H9 (cell line): ENCODE measurements around the gene CARS1. TPM values are rescaled to one million over a fixed set of nuclear protein-coding genes. Genes with fewer than 3 reads are reported as not detected.

Experiments
- DNase-seq: peaks from one replicate; pipeline ENCODE4 v3.0.0-alpha.2; 2017
- H2AFZ ChIP-seq: one replicate; pipeline ENCODE4 v1.6.1; 2013; ENCODE audit warnings: mild to moderate bottlenecking, low read length, control low read depth, moderate library complexity
- H2AK5ac ChIP-seq: 2 replicates; pipeline ENCODE4 v1.6.1; 2013; ENCODE audit warnings: low read length, control low read depth, mixed read lengths; ENCODE audit not compliant: insufficient read length
- H2BK120ac ChIP-seq: one replicate; pipeline ENCODE4 v1.6.1; 2013; ENCODE audit warnings: low read depth, mild to moderate bottlenecking, low read length, control low read depth, inconsistent platforms; ENCODE audit not compliant: poor library complexity, severe bottlenecking
- H2BK12ac ChIP-seq: 2 replicates; pipeline ENCODE4 v1.6.1; 2013; ENCODE audit warnings: low read length, control low read depth, mixed read lengths, low read depth; ENCODE audit not compliant: insufficient read length
- H2BK15ac ChIP-seq: 2 replicates; pipeline ENCODE4 v1.6.1; 2013; ENCODE audit warnings: low read depth, low read length, control low read depth
- H2BK20ac ChIP-seq: one replicate; pipeline ENCODE4 v1.6.1; 2013; ENCODE audit warnings: low read depth, mild to moderate bottlenecking, low read length, control low read depth, inconsistent platforms; ENCODE audit not compliant: poor library complexity, severe bottlenecking
- H2BK5ac ChIP-seq: 2 replicates; pipeline ENCODE4 v1.6.1; 2013; ENCODE audit warnings: low read length, control low read depth, mixed read lengths; ENCODE audit not compliant: insufficient read length
- H3K14ac ChIP-seq: 2 replicates; pipeline ENCODE4 v1.6.1; 2013; ENCODE audit warnings: low read length, control low read depth; ENCODE audit not compliant: insufficient read depth
- H3K18ac ChIP-seq: 2 replicates; pipeline ENCODE4 v1.6.1; 2013; ENCODE audit warnings: low read depth, mild to moderate bottlenecking, mixed read lengths, low read length, control low read depth; ENCODE audit not compliant: insufficient read length
- H3K23ac ChIP-seq: 2 replicates; pipeline ENCODE4 v1.6.1; 2013; ENCODE audit warnings: low read length, control low read depth, mixed read lengths, low read depth; ENCODE audit not compliant: insufficient read length
- H3K23me2 ChIP-seq: 2 replicates; pipeline ENCODE4 v1.6.1; 2013; ENCODE audit warnings: low read depth, mild to moderate bottlenecking, mixed read lengths, low read length, control low read depth; ENCODE audit not compliant: insufficient read length, poor library complexity, severe bottlenecking
- H3K27ac ChIP-seq: 2 replicates; pipeline ENCODE4 v1.5.1; 2013; ENCODE audit warnings: low read length, control low read depth, mixed read lengths, low read depth; ENCODE audit not compliant: insufficient read length
- H3K27me3 ChIP-seq: 2 replicates; pipeline ENCODE4 v1.6.1; 2013; ENCODE audit warnings: low read length, control low read depth, inconsistent platforms; ENCODE audit not compliant: insufficient read depth
- H3K4ac ChIP-seq: 2 replicates; pipeline ENCODE4 v1.6.1; 2013; ENCODE audit warnings: low read depth, mild to moderate bottlenecking, control low read depth, inconsistent platforms, low read length, moderate library complexity
- H3K4me1 ChIP-seq: 2 replicates; pipeline ENCODE4 v1.6.1; 2013; ENCODE audit warnings: low read length, control low read depth, inconsistent platforms; ENCODE audit not compliant: insufficient read depth
- H3K4me2 ChIP-seq: 2 replicates; pipeline ENCODE4 v1.6.1; 2013; ENCODE audit warnings: low read length, control low read depth, mixed read lengths; ENCODE audit not compliant: insufficient read length, insufficient read depth
- H3K56ac ChIP-seq: 2 replicates; pipeline ENCODE4 v1.6.1; 2013; ENCODE audit warnings: low read depth, mild to moderate bottlenecking, mixed read lengths, low read length, control low read depth; ENCODE audit not compliant: insufficient read length
- H3K79me1 ChIP-seq: 2 replicates; pipeline ENCODE4 v1.6.1; 2013; ENCODE audit warnings: low read depth, mild to moderate bottlenecking, moderate library complexity, low read length, control low read depth, inconsistent platforms; ENCODE audit not compliant: insufficient read depth, poor library complexity, severe bottlenecking
- H3K79me2 ChIP-seq: 2 replicates; pipeline ENCODE4 v1.6.1; 2013; ENCODE audit warnings: low read length, control low read depth, inconsistent platforms; ENCODE audit not compliant: insufficient read depth
- H3K9ac ChIP-seq: 2 replicates; pipeline ENCODE4 v1.6.1; 2013; ENCODE audit warnings: low read length, control low read depth, mixed read lengths; ENCODE audit not compliant: insufficient read length; ENCODE audit errors: extremely low read depth
- H3K9me3 ChIP-seq: one replicate; pipeline ENCODE4 v1.6.1; 2013; ENCODE audit warnings: low read depth, low read length, inconsistent platforms; ENCODE audit not compliant: control insufficient read depth
- H3T11ph ChIP-seq: one replicate; pipeline ENCODE4 v1.6.1; 2013; ENCODE audit warnings: mild to moderate bottlenecking, low read length, control low read depth, inconsistent platforms
- H4K20me1 ChIP-seq: one replicate; pipeline ENCODE4 v1.6.1; 2013; ENCODE audit not compliant: control insufficient read depth, insufficient read length, insufficient read depth
- H4K5ac ChIP-seq: 2 replicates; pipeline ENCODE4 v1.6.1; 2013; ENCODE audit warnings: low read depth, mild to moderate bottlenecking, mixed read lengths, low read length, control low read depth; ENCODE audit not compliant: insufficient read length
- H4K8ac ChIP-seq: replicated peaks from 2 replicates; pipeline ENCODE4 v1.6.1; 2013; ENCODE audit warnings: low read length, control low read depth, mixed read lengths, low read depth; ENCODE audit not compliant: insufficient read length
- H4K91ac ChIP-seq: 2 replicates; pipeline ENCODE4 v1.6.1; 2013; ENCODE audit warnings: low read depth, mild to moderate bottlenecking, moderate library complexity, mixed read lengths, low read length, control low read depth; ENCODE audit not compliant: insufficient read length
- H3K27ac Mint-ChIP-seq, 3 experiments: 2 replicates in 2 of 3; 3 replicates in 1 of 3; pipeline ENCODE4 v1.8.0; 2020 to 2021; ENCODE audit warnings: mixed read lengths in 3 of 3, mild to moderate bottlenecking in 1 of 3, moderate library complexity in 1 of 3
- H3K27me3 Mint-ChIP-seq: 2 replicates; pipeline ENCODE4 v1.8.0; 2021; ENCODE audit warnings: low read depth, mild to moderate bottlenecking, moderate library complexity, mixed read lengths
- H3K36me3 Mint-ChIP-seq, 3 experiments: 2 replicates in 2 of 3; 3 replicates in 1 of 3; pipeline ENCODE4 v1.8.0; 2020 to 2021; ENCODE audit warnings: low read depth in 3 of 3, mixed read lengths in 3 of 3; ENCODE audit not compliant: insufficient read depth in 1 of 3
- H3K4me1 Mint-ChIP-seq, 2 experiments: 2 replicates each; pipeline ENCODE4 v1.8.0; 2020; ENCODE audit warnings: mixed read lengths in 2 of 2
- H3K4me3 Mint-ChIP-seq, 2 experiments: 2 replicates in 1 of 2; 3 replicates in 1 of 2; pipeline ENCODE4 v1.8.0; 2020 to 2021; ENCODE audit warnings: mild to moderate bottlenecking in 2 of 2, mixed read lengths in 2 of 2, moderate library complexity in 1 of 2
- H3K9me3 Mint-ChIP-seq, 2 experiments: 2 replicates in 1 of 2; 3 replicates in 1 of 2; pipeline ENCODE4 v1.8.0; 2020; ENCODE audit warnings: mild to moderate bottlenecking in 2 of 2, mixed read lengths in 2 of 2, moderate library complexity in 1 of 2
- WGBS: extraction: QIAGEN DNeasy Blood & Tissue Kit; methylation state at CpG from one replicate; pipeline ENCODE4 v1.1.7; 2013; ENCODE audit warnings: missing lambda C conversion rate, low lambda C conversion rate, mixed read lengths; ENCODE audit not compliant: insufficient read length; ENCODE audit errors: extremely low coverage; 5-methylcytosine and 5-hydroxymethylcytosine counted together
- total RNA-seq: library from RNA; stranded (reverse); gene quantifications from 2 replicates; pipeline ENCODE4 v1.2.1, GENCODE V29; 2021
- TF ChIP-seq, protein P1 (sequence below): fragments of 200-600 bp; sonication (generic); conservative IDR thresholded peaks from 3 replicates; pipeline ENCODE4 v1.8.0; 2021; ENCODE audit warnings: antibody characterized with exemption, mild to moderate bottlenecking

CARS1 gene
- total RNA-seq, 1 experiment from 2014 or later = 92.3 TPM

DNA sequence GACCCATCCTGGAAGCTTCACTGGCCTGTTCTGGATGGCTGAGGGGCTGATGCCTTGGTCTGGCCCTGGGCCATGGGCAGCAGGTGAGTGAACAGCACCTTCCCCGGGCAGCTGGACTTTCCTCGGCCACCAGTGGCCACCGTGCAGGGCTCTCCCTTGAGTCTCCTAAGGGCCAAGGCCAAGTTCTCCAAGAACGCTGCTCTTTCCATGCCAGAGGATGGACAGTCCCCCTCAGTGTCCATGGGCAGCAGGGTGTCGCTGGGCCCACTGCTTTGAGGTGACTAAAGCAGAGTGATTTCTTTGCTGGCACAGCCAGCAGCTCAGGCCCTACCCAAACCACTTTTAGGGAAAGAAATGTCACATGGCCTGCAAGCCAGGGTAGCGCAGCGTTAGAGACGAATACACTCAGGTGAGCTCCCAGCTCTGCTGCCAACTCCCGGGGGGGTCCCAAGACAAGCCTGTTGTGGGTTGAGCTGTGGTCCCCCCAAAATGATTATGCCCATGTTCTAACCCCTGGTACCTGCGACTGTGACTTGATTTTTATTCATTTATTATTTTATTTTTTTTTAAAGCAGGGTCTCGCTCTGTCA lies 3.3 kb upstream of the CARS1 start:
- Mint-ChIP-seq H3K4me1 (peaks cover 39 to 40% of the 10 kb centered on the region in 2 experiments), H3K9me3 (peaks cover 13 to 14% of the 10 kb centered on the region in 2 experiments), H3K27me3 (no peaks in the 10 kb centered on the region; the same call in 1 of the 2 replicates), H3K36me3 (peaks cover 5 to 18% (median 11%) of the 10 kb centered on the region in 3 experiments), H3K27ac (no peak overlapping the region), H3K4me3 (no peak overlapping the region)
- Histone ChIP-seq H2AFZ (no peak overlapping the region), H3K4ac (no peak overlapping the region), H4K5ac (no peak overlapping the region), H3K27me3 (no peaks in the 10 kb centered on the region), H2BK20ac (no peak overlapping the region), H3K27ac (no peak overlapping the region), H3T11ph (no peak overlapping the region), H3K23ac (no peak overlapping the region), H2BK12ac (no peak overlapping the region), H3K4me1 (no peaks in the 10 kb centered on the region; the same call in 1 of the 2 replicates), H4K91ac (no peak overlapping the region), H2BK5ac (no peak overlapping the region), H3K79me2 (peaks cover 11% of the 10 kb centered on the region; the same call in 1 of the 2 replicates), H4K20me1 (no peaks in the 10 kb centered on the region), H3K23me2 (peaks cover 5% of the 10 kb centered on the region), H3K9ac (no peak overlapping the region), H3K79me1 (peaks cover 4% of the 10 kb centered on the region), H3K9me3 (no peaks in the 10 kb centered on the region), H2AK5ac (no peak overlapping the region), H3K14ac (no peak overlapping the region), H2BK15ac (no peak overlapping the region), H3K4me2 (no peak overlapping the region), H2BK120ac (no peak overlapping the region), H3K56ac (no peak overlapping the region), H3K18ac (no peak overlapping the region), H4K8ac (no peak overlapping the region)
- no CpG with 5 or more reads among the region's 11 CpGs for WGBS
- TF ChIP-seq, protein P1, sequence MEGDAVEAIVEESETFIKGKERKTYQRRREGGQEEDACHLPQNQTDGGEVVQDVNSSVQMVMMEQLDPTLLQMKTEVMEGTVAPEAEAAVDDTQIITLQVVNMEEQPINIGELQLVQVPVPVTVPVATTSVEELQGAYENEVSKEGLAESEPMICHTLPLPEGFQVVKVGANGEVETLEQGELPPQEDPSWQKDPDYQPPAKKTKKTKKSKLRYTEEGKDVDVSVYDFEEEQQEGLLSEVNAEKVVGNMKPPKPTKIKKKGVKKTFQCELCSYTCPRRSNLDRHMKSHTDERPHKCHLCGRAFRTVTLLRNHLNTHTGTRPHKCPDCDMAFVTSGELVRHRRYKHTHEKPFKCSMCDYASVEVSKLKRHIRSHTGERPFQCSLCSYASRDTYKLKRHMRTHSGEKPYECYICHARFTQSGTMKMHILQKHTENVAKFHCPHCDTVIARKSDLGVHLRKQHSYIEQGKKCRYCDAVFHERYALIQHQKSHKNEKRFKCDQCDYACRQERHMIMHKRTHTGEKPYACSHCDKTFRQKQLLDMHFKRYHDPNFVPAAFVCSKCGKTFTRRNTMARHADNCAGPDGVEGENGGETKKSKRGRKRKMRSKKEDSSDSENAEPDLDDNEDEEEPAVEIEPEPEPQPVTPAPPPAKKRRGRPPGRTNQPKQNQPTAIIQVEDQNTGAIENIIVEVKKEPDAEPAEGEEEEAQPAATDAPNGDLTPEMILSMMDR = no peak
- DNase-seq = no peak
